Measurements from ENCODE around the gene PRPF38B.
"Not testable (repeated sequence)": the region's sequence is repeated elsewhere in the genome, so short reads cannot be mapped to it uniquely, and the experiment has no call there.

Gene PRPF38B

GRCh38 chr1:108679586-108680213, 12.4 kb upstream of the PRPF38B start:
- DNase-seq, result no peak

- not testable (repeated sequence) for DNase-seq
Observed at GRCh38 chr1:108681701-108682100, 10.4 kb upstream of the PRPF38B start.

GRCh38 chr1:108685529-108685928, 6.6 kb upstream of the PRPF38B start:
- no peak for DNase-seq

GRCh38 chr1:108686614-108687313, 5.3 kb upstream of the PRPF38B start:
- DNase-seq, result no peak

GRCh38 chr1:108691128-108691941, 775 bp upstream of the PRPF38B start:
- DNase-seq, result no peak

GRCh38 chr1:108692724-108693655, 880 bp downstream of the PRPF38B start:
- peak; percentile 65 for DNase-seq

GRCh38 chr1:108695535-108695934, 3.4 kb downstream of the PRPF38B start:
- no peak for DNase-seq

- DNase-seq, result no peak
Observed at GRCh38 chr1:108699375-108700332, 7.5 kb downstream of the PRPF38B start.

GRCh38 chr1:108701176-108701849, 9.2 kb downstream of the PRPF38B start:
- DNase-seq, result no peak

GRCh38 chr1:108702109-108702508, 10.0 kb downstream of the PRPF38B start:
- not testable (repeated sequence) for DNase-seq

- DNase-seq, result peak; percentile 30
Observed at GRCh38 chr1:108703939-108704338, 11.8 kb downstream of the PRPF38B start.

- no peak for DNase-seq
Observed at GRCh38 chr1:108704496-108704895, 12.4 kb downstream of the PRPF38B start.

GRCh38 chr1:108706643-108707042, 14.5 kb downstream of the PRPF38B start:
- DNase-seq, result no peak

- peak; percentile 63 for DNase-seq
Observed at GRCh38 chr1:108708691-108709660, 16.9 kb downstream of the PRPF38B start.

- no peak for DNase-seq
Observed at GRCh38 chr1:108712606-108713150, 20.6 kb downstream of the PRPF38B start, which contains the start of gene FNDC7. Gene FNDC7, plus strand, starts transcription at chr1:108712908. Its CDS starts 26 bp downstream, at chr1:108712934.

- no peak for DNase-seq
Observed at GRCh38 chr1:108715932-108716331, 23.8 kb downstream of the PRPF38B start.

GRCh38 chr1:108716437-108717230, 24.5 kb downstream of the PRPF38B start:
- DNase-seq, result no peak

GRCh38 chr1:108717774-108718316, 25.7 kb downstream of the PRPF38B start:
- DNase-seq, result no peak
